ENCODE measurements around the gene PDE10A. TPM values are rescaled to one million over a fixed set of nuclear protein-coding genes. Genes with fewer than 3 reads are reported as not detected.

Gene PDE10A
- total RNA-seq, 1 experiment from 2014 or later = 0.31 TPM

DNA sequence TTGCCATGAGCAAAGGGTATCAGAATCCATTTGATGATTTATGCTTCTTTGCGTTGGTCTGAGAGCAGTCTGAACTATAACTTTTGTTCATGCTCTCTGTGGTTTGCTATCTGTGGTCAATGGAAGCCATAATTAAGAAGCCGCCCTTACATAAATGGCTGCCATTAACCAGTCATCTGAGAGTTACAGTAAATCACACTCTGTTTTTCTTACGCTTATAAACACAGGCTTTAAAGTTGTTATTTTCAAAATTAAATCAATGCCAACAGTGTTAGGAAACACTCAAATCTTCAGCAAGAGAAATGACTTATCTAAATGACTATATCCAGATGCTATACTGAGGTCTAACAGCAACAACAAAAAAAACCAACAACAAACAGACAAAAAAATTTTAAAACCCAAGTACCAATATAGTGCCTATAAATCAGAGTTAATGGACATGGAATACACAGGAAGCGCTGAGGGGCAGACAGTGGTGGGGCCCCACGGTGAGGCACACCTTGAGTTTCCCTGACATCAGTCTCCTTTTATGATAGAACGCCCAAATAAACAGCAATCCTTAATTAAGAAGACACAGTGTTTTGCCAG, 245.7 kb downstream of the PDE10A start:
- no CpG with 5 or more reads among the region's 6 CpGs for WGBS (ENCODE audit: extremely low coverage, insufficient read length, low lambda C conversion rate)
- Mint-ChIP-seq H3K4me3 (no peak overlapping the region), H3K27me3 (ENCODE audit: low read depth) (no peaks in the 10 kb centered on the region; the same call in 1 of the 2 replicates), H3K36me3 (ENCODE audit: insufficient read depth in 1 of 3, low read depth in 3 of 3) (no peaks in the 10 kb centered on the region; a peak in 1 of 7 replicates), H3K4me1 (no peaks in the 10 kb centered on the region), H3K9me3 (no peaks in the 10 kb centered on the region), H3K27ac (peak overlapping the region in 1 of 3 experiments; percentile 8; a peak in 2 of 7 replicates)
- Histone ChIP-seq H3K9me3 (ENCODE audit: control insufficient read depth, low read depth, low read length) (no peaks in the 10 kb centered on the region), H4K8ac (replicated peaks; ENCODE audit: insufficient read length, low read depth, low read length) (no peak overlapping the region), H2BK120ac (ENCODE audit: low read depth, low read length, poor library complexity, severe bottlenecking) (no peak overlapping the region), H2AFZ (ENCODE audit: low read length) (no peak overlapping the region), H4K20me1 (ENCODE audit: control insufficient read depth, insufficient read depth, insufficient read length) (no peaks in the 10 kb centered on the region), H2BK5ac (ENCODE audit: insufficient read length, low read length) (no peak overlapping the region), H3K4ac (ENCODE audit: low read depth, low read length) (no peak overlapping the region), H2BK15ac (ENCODE audit: low read depth, low read length) (no peak overlapping the region), H3K27me3 (ENCODE audit: insufficient read depth, low read length) (no peaks in the 10 kb centered on the region), H3K4me2 (ENCODE audit: insufficient read depth, insufficient read length, low read length) (no peak overlapping the region), H3K23ac (ENCODE audit: insufficient read length, low read depth, low read length) (no peak overlapping the region), H3K79me2 (ENCODE audit: insufficient read depth, low read length) (no peaks in the 10 kb centered on the region), H3K18ac (ENCODE audit: insufficient read length, low read depth, low read length) (no peak overlapping the region), H3K4me1 (ENCODE audit: insufficient read depth, low read length) (no peaks in the 10 kb centered on the region; the same call in 1 of the 2 replicates), H2AK5ac (ENCODE audit: insufficient read length, low read length) (no peak overlapping the region), H2BK12ac (ENCODE audit: insufficient read length, low read depth, low read length) (no peak overlapping the region), H3K56ac (ENCODE audit: insufficient read length, low read depth, low read length) (no peak overlapping the region), H3K14ac (ENCODE audit: insufficient read depth, low read length) (no peak overlapping the region), H3K79me1 (ENCODE audit: insufficient read depth, low read depth, low read length, poor library complexity, severe bottlenecking) (no peaks in the 10 kb centered on the region), H3K27ac (ENCODE audit: insufficient read length, low read depth, low read length) (no peak overlapping the region), H3T11ph (ENCODE audit: low read length) (no peak overlapping the region), H4K91ac (ENCODE audit: insufficient read length, low read depth, low read length) (no peak overlapping the region), H3K23me2 (ENCODE audit: insufficient read length, low read depth, low read length, poor library complexity, severe bottlenecking) (no peaks in the 10 kb centered on the region), H3K9ac (ENCODE audit: extremely low read depth, insufficient read length, low read length) (no peak overlapping the region), H4K5ac (ENCODE audit: insufficient read length, low read depth, low read length) (no peak overlapping the region), H2BK20ac (ENCODE audit: low read depth, low read length, poor library complexity, severe bottlenecking) (no peak overlapping the region)
- DNase-seq = no peak
- TF ChIP-seq, protein P1, sequence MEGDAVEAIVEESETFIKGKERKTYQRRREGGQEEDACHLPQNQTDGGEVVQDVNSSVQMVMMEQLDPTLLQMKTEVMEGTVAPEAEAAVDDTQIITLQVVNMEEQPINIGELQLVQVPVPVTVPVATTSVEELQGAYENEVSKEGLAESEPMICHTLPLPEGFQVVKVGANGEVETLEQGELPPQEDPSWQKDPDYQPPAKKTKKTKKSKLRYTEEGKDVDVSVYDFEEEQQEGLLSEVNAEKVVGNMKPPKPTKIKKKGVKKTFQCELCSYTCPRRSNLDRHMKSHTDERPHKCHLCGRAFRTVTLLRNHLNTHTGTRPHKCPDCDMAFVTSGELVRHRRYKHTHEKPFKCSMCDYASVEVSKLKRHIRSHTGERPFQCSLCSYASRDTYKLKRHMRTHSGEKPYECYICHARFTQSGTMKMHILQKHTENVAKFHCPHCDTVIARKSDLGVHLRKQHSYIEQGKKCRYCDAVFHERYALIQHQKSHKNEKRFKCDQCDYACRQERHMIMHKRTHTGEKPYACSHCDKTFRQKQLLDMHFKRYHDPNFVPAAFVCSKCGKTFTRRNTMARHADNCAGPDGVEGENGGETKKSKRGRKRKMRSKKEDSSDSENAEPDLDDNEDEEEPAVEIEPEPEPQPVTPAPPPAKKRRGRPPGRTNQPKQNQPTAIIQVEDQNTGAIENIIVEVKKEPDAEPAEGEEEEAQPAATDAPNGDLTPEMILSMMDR (conservative IDR thresholded peaks at IDR 0.05) = no peak

All from H9 (cell line).